Endothelial cell (in vitro differentiated cells): Measurements from ENCODE around the gene TMEM43. TPM values are rescaled to one million over a fixed set of nuclear protein-coding genes. Genes with fewer than 3 reads are reported as not detected.

Experiments used
- DNase-seq: peaks from one replicate; pipeline ENCODE4 v3.0.0; 2021; ENCODE audit warnings: low spot score
- H3K27ac Mint-ChIP-seq: one replicate; pipeline ENCODE4 v1.8.0; 2021; ENCODE audit warnings: mixed read lengths, inconsistent platforms; ENCODE audit not compliant: unreplicated experiment
- H3K27me3 Mint-ChIP-seq: one replicate; pipeline ENCODE4 v1.8.0; 2021; ENCODE audit warnings: mild to moderate bottlenecking, moderate library complexity, mixed read lengths, inconsistent platforms; ENCODE audit not compliant: unreplicated experiment
- H3K36me3 Mint-ChIP-seq: one replicate; pipeline ENCODE4 v1.8.0; 2021; ENCODE audit warnings: mild to moderate bottlenecking, low read depth, mixed read lengths, inconsistent platforms; ENCODE audit not compliant: unreplicated experiment
- H3K4me1 Mint-ChIP-seq: one replicate; pipeline ENCODE4 v1.8.0; 2021; ENCODE audit warnings: mild to moderate bottlenecking, mixed read lengths, inconsistent platforms; ENCODE audit not compliant: unreplicated experiment
- H3K4me3 Mint-ChIP-seq: one replicate; pipeline ENCODE4 v1.8.0; 2021; ENCODE audit warnings: mild to moderate bottlenecking, mixed read lengths, inconsistent platforms; ENCODE audit not compliant: unreplicated experiment
- H3K9me3 Mint-ChIP-seq: one replicate; pipeline ENCODE4 v1.8.0; 2021; ENCODE audit warnings: mixed read lengths, inconsistent platforms; ENCODE audit not compliant: unreplicated experiment
- CTCF ChIP-seq: fragments of 200-600 bp; sonication (generic); IDR thresholded peaks from one replicate; pipeline ENCODE4 v1.5.0; 2021; ENCODE audit warnings: antibody characterized with exemption; ENCODE audit not compliant: unreplicated experiment
- total RNA-seq: library from RNA; stranded (reverse); fragmentation: NEBNext Ultra II Directional; extraction: Animal tissue kit (Norgen Biotek cat#: 25700); gene quantifications from one replicate; pipeline ENCODE4 v1.2.1, GENCODE V29; 2021; ENCODE audit not compliant: unreplicated experiment

Gene TMEM43
- total RNA-seq, 1 donor from 2014 or later, result 31.9 TPM

DNA sequence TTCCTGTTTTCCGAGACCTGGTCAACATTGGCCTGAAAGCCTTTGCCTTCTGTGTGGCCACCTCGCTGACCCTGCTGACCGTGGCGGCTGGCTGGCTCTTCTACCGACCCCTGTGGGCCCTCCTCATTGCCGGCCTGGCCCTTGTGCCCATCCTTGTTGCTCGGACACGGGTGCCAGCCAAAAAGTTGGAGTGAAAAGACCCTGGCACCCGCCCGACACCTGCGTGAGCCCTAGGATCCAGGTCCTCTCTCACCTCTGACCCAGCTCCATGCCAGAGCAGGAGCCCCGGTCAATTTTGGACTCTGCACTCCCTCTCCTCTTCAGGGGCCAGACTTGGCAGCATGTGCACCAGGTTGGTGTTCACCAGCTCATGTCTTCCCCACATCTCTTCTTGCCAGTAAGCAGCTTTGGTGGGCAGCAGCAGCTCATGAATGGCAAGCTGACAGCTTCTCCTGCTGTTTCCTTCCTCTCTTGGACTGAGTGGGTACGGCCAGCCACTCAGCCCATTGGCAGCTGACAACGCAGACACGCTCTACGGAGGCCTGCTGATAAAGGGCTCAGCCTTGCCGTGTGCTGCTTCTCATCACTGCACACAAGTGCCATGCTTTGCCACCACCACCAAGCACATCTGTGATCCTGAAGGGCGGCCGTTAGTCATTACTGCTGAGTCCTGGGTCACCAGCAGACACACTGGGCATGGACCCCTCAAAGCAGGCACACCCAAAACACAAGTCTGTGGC is 16.9 kb downstream of the TMEM43 start:
- Mint-ChIP-seq H3K27ac (peak overlapping the region; percentile 74), H3K9me3 (no peaks in the 10 kb centered on the region), H3K27me3 (peaks cover 7% of the 10 kb centered on the region), H3K4me1 (peaks cover 10% of the 10 kb centered on the region), H3K4me3 (peak overlapping the region; percentile 9), H3K36me3 (peaks cover 58% of the 10 kb centered on the region)
- no peak for TF ChIP-seq CTCF
- DNase-seq, result no peak

DNA sequence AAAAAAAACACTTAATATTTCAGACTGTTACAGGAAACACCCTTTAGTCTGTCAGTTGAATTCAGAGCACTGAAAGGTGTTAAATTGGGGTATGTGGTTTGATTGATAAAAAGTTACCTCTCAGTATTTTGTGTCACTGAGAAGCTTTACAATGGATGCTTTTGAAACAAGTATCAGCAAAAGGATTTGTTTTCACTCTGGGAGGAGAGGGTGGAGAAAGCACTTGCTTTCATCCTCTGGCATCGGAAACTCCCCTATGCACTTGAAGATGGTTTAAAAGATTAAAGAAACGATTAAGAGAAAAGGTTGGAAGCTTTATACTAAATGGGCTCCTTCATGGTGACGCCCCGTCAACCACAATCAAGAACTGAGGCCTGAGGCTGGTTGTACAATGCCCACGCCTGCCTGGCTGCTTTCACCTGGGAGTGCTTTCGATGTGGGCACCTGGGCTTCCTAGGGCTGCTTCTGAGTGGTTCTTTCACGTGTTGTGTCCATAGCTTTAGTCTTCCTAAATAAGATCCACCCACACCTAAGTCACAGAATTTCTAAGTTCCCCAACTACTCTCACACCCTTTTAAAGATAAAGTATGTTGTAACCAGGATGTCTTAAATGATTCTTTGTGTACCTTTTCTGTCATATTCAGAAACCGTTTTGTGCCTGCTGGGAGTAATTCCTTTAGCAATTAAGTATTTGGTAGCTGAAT is 17.9 kb downstream of the TMEM43 start:
- H3K4me1 Mint-ChIP-seq, result peaks cover 10% of the 10 kb centered on the region
- no peak overlapping the region for H3K4me3 Mint-ChIP-seq
- TF ChIP-seq CTCF, result no peak
- H3K36me3 Mint-ChIP-seq, result peaks cover 62% of the 10 kb centered on the region
- no peaks in the 10 kb centered on the region for H3K9me3 Mint-ChIP-seq
- H3K27me3 Mint-ChIP-seq, result peaks cover 7% of the 10 kb centered on the region
- DNase-seq, result no peak
- H3K27ac Mint-ChIP-seq, result peak overlapping the region; percentile 63

GRCh38 chr3:14143271-14144225 is 18.7 kb downstream of the TMEM43 start:
- TF ChIP-seq CTCF, result no peak
- H3K36me3 Mint-ChIP-seq, result peaks cover 56% of the 10 kb centered on the region
- no peak overlapping the region for H3K4me3 Mint-ChIP-seq

GRCh38 chr3:14144423-14145075 is 19.7 kb downstream of the TMEM43 start:
- Mint-ChIP-seq H3K4me3 (peak overlapping the region; percentile 67), H3K27ac (peak overlapping the region; percentile 100), H3K4me1 (peaks cover 10% of the 10 kb centered on the region), H3K36me3 (peaks cover 52% of the 10 kb centered on the region), H3K9me3 (no peaks in the 10 kb centered on the region), H3K27me3 (peaks cover 2% of the 10 kb centered on the region)
- no peak for TF ChIP-seq CTCF
- peak; percentile 39 for DNase-seq

More at GRCh38 chr3:14143271-14144225, 18.7 kb downstream of the TMEM43 start:
- no peak for DNase-seq
- Mint-ChIP-seq H3K27ac (peak overlapping the region; percentile 100), H3K4me1 (peaks cover 10% of the 10 kb centered on the region), H3K27me3 (peaks cover 2% of the 10 kb centered on the region), H3K9me3 (no peaks in the 10 kb centered on the region)
